HepG2 (cell line): ENCODE results near the gene CPVL. TPM values are rescaled to one million over a fixed set of nuclear protein-coding genes. Genes with fewer than 3 reads are reported as not detected.

Experiments used
- ATAC-seq: fragments of 200-7000 bp; cut with Tn5 transposase; 3 replicates; pipeline ENCODE4 v1.9.1; 2020; ENCODE audit warnings: mild to moderate bottlenecking, moderate library complexity
- BruUV-seq: library from RNA; stranded (reverse); fragments of 400-500 nt; replicated peaks from 2 replicates; lab custom pipeline; 2021; lab: Mats Ljungman, UMichigan
- CTCF ChIA-PET: fragments of 300-600 bp; formaldehyde crosslinking; extraction: SDS; loops from one replicate; lab custom pipeline; 2021; ENCODE audit warnings: low total read pairs, inconsistent platforms, low intra/inter-chr PET ratio; lab: Yijun Ruan, JAX
- POLR2A ChIA-PET: fragments of 350-600 bp; sonication (Branson Sonifier 250); formaldehyde crosslinking; loops from one replicate; lab custom pipeline; 2020; ENCODE audit warnings: antibody characterized with exemption, inconsistent platforms; lab: Yijun Ruan, JAX
- DNase-seq: peaks from one replicate; pipeline ENCODE4 v3.0.0-alpha.2; 2015; ENCODE audit warnings: low spot score
- FAIRE-seq: peaks from 3 replicates; lab custom pipeline; 2011; peaks lifted over from hg19 to GRCh38; lab: Jason Lieb, UNC
- H2AFZ ChIP-seq: one replicate; pipeline ENCODE4 v1.6.1; 2011; ENCODE audit warnings: low read length, inconsistent platforms
- H3K27ac ChIP-seq: fragments of 300-600 bp; 3 replicates; pipeline ENCODE4 v1.8.0; 2011; ENCODE audit warnings: mixed run types, mild to moderate bottlenecking, mixed read lengths, low read length, inconsistent platforms; ENCODE audit not compliant: insufficient read depth; ENCODE audit errors: extremely low read length
- H3K27me3 ChIP-seq, 2 experiments: fragments of 200-600 bp in 1 of 2; 2 replicates in 1 of 2; 3 replicates in 1 of 2; pipeline versions ENCODE4 v1.6.0 to v1.8.0; 2011; ENCODE audit warnings: low read length in 2 of 2, mild to moderate bottlenecking in 2 of 2, moderate library complexity in 2 of 2, inconsistent platforms in 1 of 2; ENCODE audit not compliant: insufficient read depth in 2 of 2, control insufficient read depth in 1 of 2
- H3K36me3 ChIP-seq, 2 experiments: fragments of 200-600 bp in 1 of 2; replicated peaks in 1 of 2; 2 replicates in 1 of 2; 3 replicates in 1 of 2; pipeline versions ENCODE4 v1.5.1 to v1.8.0; 2011; ENCODE audit warnings: low read length in 2 of 2, inconsistent platforms in 1 of 2; ENCODE audit not compliant: insufficient read depth in 2 of 2, control insufficient read depth in 1 of 2
- H3K4me1 ChIP-seq: 2 replicates; pipeline ENCODE4 v1.5.1; 2012; ENCODE audit warnings: low read length, inconsistent platforms; ENCODE audit not compliant: insufficient read depth
- H3K4me2 ChIP-seq: 2 replicates; pipeline ENCODE4 v1.6.0; 2011; ENCODE audit warnings: low read depth, low read length, inconsistent platforms
- H3K4me3 ChIP-seq, 3 experiments: fragments of 200-600 bp in 1 of 3; sonication (generic), shearing (Covaris generic) in 1 of 3; replicated peaks in 1 of 3; 2 replicates each; pipeline ENCODE4 v1.5.1; 2011 to 2016; ENCODE audit warnings: low read length in 3 of 3, inconsistent platforms in 2 of 3, low read depth in 2 of 3, mild to moderate bottlenecking in 2 of 3, control low read depth in 1 of 3, mixed read lengths in 1 of 3; ENCODE audit not compliant: insufficient read depth in 1 of 3
- H3K79me2 ChIP-seq: one replicate; pipeline ENCODE4 v1.6.1; 2011; ENCODE audit warnings: low read length, inconsistent platforms; ENCODE audit not compliant: insufficient read depth
- H3K9ac ChIP-seq: 2 replicates; pipeline ENCODE4 v1.6.0; 2011; ENCODE audit warnings: mild to moderate bottlenecking, low read depth, low read length, inconsistent platforms; ENCODE audit not compliant: insufficient read depth
- H3K9me3 ChIP-seq: 2 replicates; pipeline ENCODE4 v1.5.1; 2012; ENCODE audit warnings: mild to moderate bottlenecking, low read length
- H4K20me1 ChIP-seq: 2 replicates; pipeline ENCODE4 v1.6.0; 2011; ENCODE audit warnings: inconsistent platforms, mild to moderate bottlenecking, low read length, moderate library complexity; ENCODE audit not compliant: insufficient read depth
- E2F1 ChIP-seq: sonication (generic); formaldehyde crosslinking; IDR thresholded peaks from 2 replicates; pipeline ENCODE4 v1.5.0; 2020; ENCODE audit warnings: missing genetic modification reagents
- EED ChIP-seq: sonication (generic); formaldehyde crosslinking; IDR thresholded peaks from 2 replicates; pipeline ENCODE4 v1.5.0; 2020; ENCODE audit warnings: mild to moderate bottlenecking, missing genetic modification reagents
- FOSL2 ChIP-seq: sonication (generic); formaldehyde crosslinking; IDR thresholded peaks from 2 replicates; pipeline ENCODE4 v1.4.0; 2020; ENCODE audit warnings: missing genetic modification reagents
- GPBP1L1 ChIP-seq: sonication (generic); formaldehyde crosslinking; IDR thresholded peaks from 2 replicates; pipeline ENCODE4 v1.5.0; 2020; ENCODE audit warnings: mild to moderate bottlenecking, missing genetic modification reagents
- JUND ChIP-seq: sonication (generic); formaldehyde crosslinking; IDR thresholded peaks from 2 replicates; pipeline ENCODE4 v1.8.0; 2022; ENCODE audit warnings: mild to moderate bottlenecking, missing genetic modification reagents
- PCBP2 ChIP-seq: fragments of 200-400 bp; formaldehyde crosslinking; optimal IDR thresholded peaks from 2 replicates; pipeline ENCODE3; 2018; ENCODE audit warnings: low read length, low read depth; ENCODE audit not compliant: poor library complexity, severe bottlenecking
- PITX1 ChIP-seq: sonication (generic); formaldehyde crosslinking; IDR thresholded peaks from 2 replicates; pipeline ENCODE4 v1.5.1; 2020; ENCODE audit warnings: mild to moderate bottlenecking, missing genetic modification reagents
- PRDM10 ChIP-seq: sonication (generic); formaldehyde crosslinking; IDR thresholded peaks from 2 replicates; pipeline ENCODE4 v1.4.0; 2020; ENCODE audit warnings: low read depth, missing genetic modification reagents
- SIN3B ChIP-seq: fragments of 150-350 bp; IDR thresholded peaks from 2 replicates; pipeline ENCODE4 v1.6.1; 2014; ENCODE audit warnings: low read length
- TEAD3 ChIP-seq: optimal IDR thresholded peaks from 2 replicates; pipeline ENCODE3; 2016; ENCODE audit warnings: borderline replicate concordance
- TRIM24 ChIP-seq: sonication (generic); formaldehyde crosslinking; IDR thresholded peaks from 2 replicates; pipeline ENCODE4 v1.8.0; 2022; ENCODE audit warnings: mild to moderate bottlenecking, missing genetic modification reagents
- YY1 ChIP-seq: IDR thresholded peaks from 2 replicates; pipeline ENCODE4 v1.6.1; 2011; ENCODE audit warnings: low read length, low read depth, moderate library complexity, mild to moderate bottlenecking; ENCODE audit not compliant: insufficient read depth, insufficient replicate concordance
- ZHX2 ChIP-seq, 2 experiments: sonication (generic) in 1 of 2; formaldehyde crosslinking in 1 of 2; IDR thresholded peaks; 2 replicates each; pipeline versions ENCODE4 v1.6.1 to v1.9.0; 2014 to 2022; ENCODE audit warnings: antibody characterized with exemption in 1 of 2, borderline replicate concordance in 1 of 2, inconsistent platforms in 1 of 2, low read depth in 1 of 2, missing genetic modification reagents in 1 of 2
- WGBS: methylation state at CpG from one replicate; pipeline ENCODE4 v1.1.6; 2017; ENCODE audit warnings: low lambda C conversion rate; 5-methylcytosine and 5-hydroxymethylcytosine counted together
- in situ Hi-C: cut with HindIII; loops from 2 replicates; pipeline ENCODE4 v1.10.0; 2017; ENCODE audit warnings: low pct_unique_long_range_greater_than_20kb; ENCODE audit not compliant: extremely low pct_ligation_motif_present
- intact Hi-C: fragments of 100-400 bp; cut with micrococcal nuclease; formaldehyde crosslinking; loops from one replicate; pipeline ENCODE4 v1.10.0; 2022; ENCODE audit not compliant: unreplicated experiment
- polyA plus RNA-seq, 8 experiments: library from polyadenylated mRNA; depleted of rRNA in 3 of 8; stranded (reverse) in 7 of 8; unstranded in 1 of 8; fragments of >200 nt; fragmentation: Illumina TruSeq in 4 of 8; extraction: Trizol in 4 of 8; gene quantifications; 2 replicates each; pipeline versions ENCODE4 v1.2.1 to v1.2.3, GENCODE V29; 2011 to 2016; ENCODE audit warnings: low read depth in 4 of 8, missing spikeins in 1 of 8, mixed read lengths in 1 of 8; ENCODE audit not compliant: insufficient read depth in 1 of 8
- total RNA-seq, 5 experiments: library from RNA; depleted of rRNA; stranded (reverse); fragments of >200 nt; fragmentation: Illumina TruSeq; extraction: Trizol; gene quantifications; 2 replicates each; pipeline ENCODE4 v1.2.3, GENCODE V29; 2016; ENCODE audit warnings: low read depth in 1 of 5

CPVL gene
- total and polyA plus RNA-seq, 2 of the 13 experiments (the other 11 are each of a cell fraction or from before 2014, with no cell fraction given) = 59.2 to 294 TPM

GRCh38 chr7:28964056-28964455, 182.3 kb downstream of the CPVL start:
- Histone ChIP-seq H3K4me1 (no peaks in the 10 kb centered on the region), H4K20me1 (no peaks in the 10 kb centered on the region), H2AFZ (no peak overlapping the region), H3K79me2 (no peaks in the 10 kb centered on the region), H3K4me3 (no peak overlapping the region), H3K36me3 (no peaks in the 10 kb centered on the region; a peak in 1 of 5 replicates), H3K27me3 (no peaks in the 10 kb centered on the region), H3K9ac (no peak overlapping the region), H3K9me3 (no peaks in the 10 kb centered on the region), H3K4me2 (no peak overlapping the region), H3K27ac (no peak overlapping the region)
- in situ Hi-C loops = no loop called here
- 54% methylated on average over 2 of the region's 2 CpGs for WGBS
- POLR2A ChIA-PET = no interaction called here
- no peak for ATAC-seq
- no TSS peak for BruUV-seq
- no peak for DNase-seq
- CTCF ChIA-PET = no interaction called here
- no peak for FAIRE-seq
- intact Hi-C loops = no loop called here
- TF ChIP-seq PCBP2 (no peak), PRDM10 (CRISPR knock-in tag) (no peak), TEAD3 (CRISPR knock-in tag) (no peak), PITX1 (CRISPR knock-in tag) (no peak), FOSL2 (CRISPR knock-in tag) (no peak), YY1 (no peak), TRIM24 (no peak), ZHX2 (IDR thresholded peaks at IDR 0.05; ENCODE audit: low read depth) (no peak), ZHX2 (CRISPR knock-in tag; IDR thresholded peaks at IDR 0.05; ENCODE audit: borderline replicate concordance) (no peak), JUND (no peak), EED (CRISPR knock-in tag) (no peak), E2F1 (CRISPR knock-in tag) (no peak), SIN3B (no peak), GPBP1L1 (CRISPR knock-in tag) (no peak)
